HT1080 (cell line): ENCODE data around the gene DDR1. TPM values are rescaled to one million over a fixed set of nuclear protein-coding genes. Genes with fewer than 3 reads are reported as not detected.

Experiments
- DNase-seq: peaks from one replicate; pipeline ENCODE4 v3.0.0-alpha.2; 2015; ENCODE audit warnings: low read depth
- polyA plus RNA-seq, 2 experiments: library from polyadenylated mRNA; depleted of rRNA; stranded (reverse); fragments of >200 nt; gene quantifications; 2 replicates each; pipeline ENCODE4 v1.2.3, GENCODE V29; 2015
- total RNA-seq: library from RNA; depleted of rRNA; stranded (reverse); fragments of >200 nt; shearing (Covaris generic); gene quantifications from 2 replicates; pipeline ENCODE4 v1.2.3, GENCODE V29; 2014; rRNA removed

DDR1 gene
- total RNA-seq = 34.8 and 37.0 TPM in 2 replicates
- 32.9 and 35.7 TPM in 2 replicates for polyA plus RNA-seq (2015; cell fraction: cytosol; rRNA removed)
- polyA plus RNA-seq (2015; cell fraction: nucleus; rRNA removed) = 63.8 and 71.8 TPM in 2 replicates

- peak; percentile 37 for DNase-seq
Measured at GRCh38 chr6:30883685-30884520, at the start of gene DDR1. TSS of gene DDR1 (plus strand) at chr6:30884519. CDS start at chr6:30888730, 4,211 bp downstream.

- DNase-seq = no peak
Measured at GRCh38 chr6:30834646-30835045, 49.7 kb upstream of the DDR1 start.

- no peak for DNase-seq
Measured at GRCh38 chr6:30835576-30835975, 48.7 kb upstream of the DDR1 start.

GRCh38 chr6:30836431-30836866 is 47.9 kb upstream of the DDR1 start:
- no peak for DNase-seq

GRCh38 chr6:30836957-30837356 is 47.4 kb upstream of the DDR1 start:
- DNase-seq = no peak

- no peak for DNase-seq
Measured at GRCh38 chr6:30837432-30837831, 46.9 kb upstream of the DDR1 start.

GRCh38 chr6:30837870-30838269 is 46.4 kb upstream of the DDR1 start:
- no peak for DNase-seq

- DNase-seq = no peak
Measured at GRCh38 chr6:30839671-30840070, 44.6 kb upstream of the DDR1 start.

GRCh38 chr6:30840084-30840934 is 44.0 kb upstream of the DDR1 start:
- no peak for DNase-seq

- no peak for DNase-seq
Measured at GRCh38 chr6:30840935-30841643, 43.2 kb upstream of the DDR1 start.

GRCh38 chr6:30841644-30842504 is 42.4 kb upstream of the DDR1 start:
- DNase-seq = no peak

GRCh38 chr6:30842754-30843610 is 41.3 kb upstream of the DDR1 start:
- no peak for DNase-seq

GRCh38 chr6:30843611-30843998 is 40.7 kb upstream of the DDR1 start:
- DNase-seq = no peak

- no peak for DNase-seq
Measured at GRCh38 chr6:30844118-30844535, 40.2 kb upstream of the DDR1 start.

- DNase-seq = no peak
Measured at GRCh38 chr6:30845183-30845582, 39.1 kb upstream of the DDR1 start.

GRCh38 chr6:30847421-30847970 is 36.8 kb upstream of the DDR1 start:
- no peak for DNase-seq

- DNase-seq = no peak
Measured at GRCh38 chr6:30847971-30848436, 36.3 kb upstream of the DDR1 start.

GRCh38 chr6:30849903-30850651 is 34.2 kb upstream of the DDR1 start:
- no peak for DNase-seq
